ENCODE results near the gene ZNF695. TPM values are rescaled to one million over a fixed set of nuclear protein-coding genes. Genes with fewer than 3 reads are reported as not detected.

ZNF695 gene
- total and polyA plus RNA-seq, 2 of the 13 experiments (the other 11 are each of a cell fraction or from before 2014, with no cell fraction given), result 2.9 to 11.6 TPM

DNA sequence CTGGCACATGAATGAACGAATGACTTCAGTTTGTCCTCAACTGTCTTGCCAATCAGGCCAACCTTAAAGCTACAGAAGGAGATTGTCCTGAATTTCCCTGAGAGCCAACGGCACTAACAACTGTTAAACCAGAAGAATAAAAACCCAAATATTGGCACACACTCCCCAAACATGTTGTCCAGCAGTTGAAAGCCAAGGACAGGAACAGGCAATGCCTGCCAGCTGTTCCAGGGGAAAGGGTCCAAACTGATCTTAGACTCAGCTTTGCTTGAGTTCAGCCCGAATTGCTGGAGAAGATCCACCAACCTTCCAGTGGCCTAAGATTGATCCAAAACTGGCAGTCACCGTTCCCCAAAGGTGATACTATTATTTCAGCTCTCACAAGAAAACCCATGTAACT is 53.7 kb downstream of the ZNF695 start:
- Histone ChIP-seq H3K27ac (ENCODE audit: extremely low read length, insufficient read depth, low read length) (no peak overlapping the region), H2AFZ (ENCODE audit: low read length) (no peak overlapping the region), H3K4me3 (replicated peaks in 1 of 3; ENCODE audit: insufficient read depth in 1 of 3, low read depth in 2 of 3, low read length in 3 of 3) (no peak overlapping the region), H3K4me1 (ENCODE audit: insufficient read depth, low read length) (no peaks in the 10 kb centered on the region), H3K79me2 (ENCODE audit: insufficient read depth, low read length) (no peaks in the 10 kb centered on the region), H4K20me1 (ENCODE audit: insufficient read depth, low read length) (no peaks in the 10 kb centered on the region), H3K9me3 (ENCODE audit: low read length) (no peaks in the 10 kb centered on the region), H3K27me3 (ENCODE audit: control insufficient read depth in 1 of 2, insufficient read depth in 2 of 2, low read length in 2 of 2) (no peaks in the 10 kb centered on the region), H3K36me3 (replicated peaks in 1 of 2; ENCODE audit: control insufficient read depth in 1 of 2, insufficient read depth in 2 of 2, low read length in 2 of 2) (no peaks in the 10 kb centered on the region), H3K4me2 (ENCODE audit: low read depth, low read length) (no peak overlapping the region), H3K9ac (ENCODE audit: insufficient read depth, low read depth, low read length) (no peak overlapping the region)
- TF ChIP-seq TGIF2 (CRISPR knock-in tag; IDR thresholded peaks at IDR 0.05), result no peak
- TF ChIP-seq ZSCAN9 (CRISPR knock-in tag; IDR thresholded peaks at IDR 0.05; ENCODE audit: borderline replicate concordance), result no peak
- TF ChIP-seq ZIK1 (CRISPR knock-in tag; IDR thresholded peaks at IDR 0.05; ENCODE audit: borderline replicate concordance, low read depth), result no peak
- no peak for TF ChIP-seq HOXA3 (CRISPR knock-in tag; IDR thresholded peaks at IDR 0.05)
- no peak for TF ChIP-seq ZNF263 (CRISPR knock-in tag; IDR thresholded peaks at IDR 0.05)
- TF ChIP-seq ARID5B (CRISPR knock-in tag; IDR thresholded peaks at IDR 0.05), result no peak
- TF ChIP-seq ZFP90 (CRISPR knock-in tag; IDR thresholded peaks at IDR 0.05; ENCODE audit: borderline replicate concordance), result no peak
- no peak for TF ChIP-seq ELF3 (CRISPR knock-in tag; IDR thresholded peaks at IDR 0.05)
- TF ChIP-seq IKZF4 (CRISPR knock-in tag; IDR thresholded peaks at IDR 0.05; ENCODE audit: borderline replicate concordance, low read depth, not compliant biosample characterization), result no peak
- in situ Hi-C loops (cut with HindIII; ENCODE audit: extremely low pct_ligation_motif_present, low pct_unique_long_range_greater_than_20kb) (no loop called here), intact Hi-C loops (cut with micrococcal nuclease; ENCODE audit: unreplicated experiment) (no loop called here)
- ChIA-PET POLR2A (no interaction called here), CTCF (ENCODE audit: low intra/inter-chr PET ratio, low total read pairs) (no interaction called here)
- FAIRE-seq, result no peak
- no peak for DNase-seq (ENCODE audit: low spot score)
- no TSS peak for BruUV-seq (replicated peaks)
- 93% methylated on average over 4 of the region's 4 CpGs for WGBS (ENCODE audit: low lambda C conversion rate)
- ATAC-seq, result no peak

All from HepG2 (cell line).